HG03432 (cell line): Measurements from ENCODE around the gene ABHD12B.
"Not testable (repeated sequence)": the region's sequence is repeated elsewhere in the genome, so short reads cannot be mapped to it uniquely, and the experiment has no call there.

Experiments
- ATAC-seq: cut with Tn5 transposase; IDR thresholded peaks from one replicate; pipeline ENCODE4 v1.9.1; 2021; ENCODE audit warnings: mild to moderate bottlenecking, moderate library complexity; ENCODE audit not compliant: unreplicated experiment

The ABHD12B gene

DNA sequence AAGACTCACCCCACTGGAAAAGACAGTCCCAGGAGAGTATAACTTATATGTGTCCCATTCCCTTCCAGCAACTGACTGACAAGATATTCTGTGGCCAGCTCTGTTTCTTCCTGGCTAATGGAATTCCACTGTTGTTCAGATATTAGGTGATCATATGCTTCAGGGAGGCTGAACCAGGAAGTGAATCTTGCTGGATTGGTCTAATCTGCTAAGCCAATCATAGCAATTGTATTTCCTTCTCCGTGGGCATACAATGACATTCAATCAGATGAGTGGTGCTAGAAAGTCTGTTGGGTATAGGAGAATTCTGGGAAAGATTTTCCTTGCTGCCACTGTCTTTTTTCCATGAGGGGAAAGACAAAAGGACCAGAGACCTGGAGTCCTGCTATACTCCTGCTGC, 60.3 kb downstream of the ABHD12B start:
- ATAC-seq: no peak

DNA sequence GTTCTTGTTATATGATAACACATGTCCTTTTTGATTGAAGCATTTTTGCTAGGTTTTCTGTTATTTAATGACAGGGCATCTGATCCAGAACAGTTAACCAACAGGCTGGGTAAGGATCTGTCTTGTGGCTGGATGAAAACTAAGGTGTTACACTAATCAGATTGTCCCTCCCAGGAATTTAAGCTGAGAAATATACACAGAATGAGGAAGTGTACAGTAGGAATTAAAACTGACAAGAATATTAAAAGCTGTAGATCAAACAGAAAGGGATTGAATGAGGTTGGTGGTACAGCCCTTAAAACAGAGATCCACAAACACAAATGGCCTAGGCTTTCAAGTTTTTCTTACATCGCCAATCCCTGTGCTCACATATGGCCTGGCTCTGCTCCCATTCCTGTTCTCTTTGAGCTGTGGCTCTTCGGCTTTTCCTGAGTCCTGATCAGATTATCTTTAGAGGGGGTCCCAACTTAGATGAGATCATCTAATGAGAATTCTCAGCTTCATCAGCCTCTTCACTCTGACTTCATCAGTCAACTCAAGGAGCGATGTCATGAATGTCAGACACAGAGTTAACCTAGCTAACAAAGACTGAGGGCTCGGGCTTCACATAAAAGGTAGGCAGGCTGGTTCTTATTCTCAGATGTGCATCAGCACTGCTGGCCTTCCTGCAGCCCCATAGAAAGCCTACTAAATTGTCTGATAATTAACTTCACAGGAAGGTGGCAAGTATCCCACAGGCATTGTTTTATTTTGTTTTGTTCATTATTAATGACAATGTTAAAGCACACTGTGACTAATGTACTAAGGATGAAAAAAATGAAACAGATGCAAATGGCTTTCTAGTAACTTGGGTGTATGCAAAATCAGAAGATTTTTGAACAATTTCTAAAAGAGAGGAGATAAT, 61.0 kb downstream of the ABHD12B start:
- no peak for ATAC-seq

DNA sequence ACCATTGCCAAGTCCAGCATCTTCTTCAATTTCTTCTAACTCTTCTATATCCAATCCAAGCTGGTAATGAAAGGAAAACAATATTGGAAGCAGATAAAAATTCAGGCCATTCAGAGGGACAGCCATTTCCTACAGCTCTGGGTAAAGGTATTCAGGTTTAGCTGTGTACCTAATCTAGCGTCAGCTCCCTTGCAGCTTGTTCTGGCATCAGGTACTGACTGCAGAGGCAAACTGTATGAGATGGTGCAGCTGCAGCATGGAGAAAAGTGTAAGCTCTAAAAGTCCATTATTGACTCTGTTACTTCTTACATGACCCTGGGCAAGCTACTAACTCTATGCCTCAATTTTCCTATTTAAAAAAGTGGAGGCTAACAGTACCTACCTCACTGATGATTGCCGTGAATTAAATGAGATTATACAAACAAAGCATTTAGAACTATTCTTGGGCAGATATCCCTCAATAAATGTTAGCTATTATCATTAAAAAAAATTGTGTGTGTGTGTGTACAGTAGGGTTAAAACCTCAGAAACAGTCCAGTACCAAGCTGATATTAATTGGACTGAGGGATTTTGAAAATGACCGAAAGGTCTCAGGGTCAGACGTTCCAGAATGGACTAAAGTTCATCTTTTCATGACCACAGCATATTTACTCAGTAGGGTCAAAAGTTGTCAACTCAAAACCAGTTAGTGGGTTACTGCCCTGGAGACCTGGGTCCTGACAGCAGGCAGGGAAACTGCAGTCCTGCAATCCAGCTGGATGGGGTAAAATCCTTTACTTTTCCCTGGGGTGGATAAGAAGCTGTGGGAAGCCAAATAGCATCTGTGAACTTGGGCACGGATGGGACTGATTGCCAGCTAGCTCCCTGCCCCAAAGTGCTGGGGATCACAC, 63.5 kb downstream of the ABHD12B start:
- ATAC-seq: no peak

DNA sequence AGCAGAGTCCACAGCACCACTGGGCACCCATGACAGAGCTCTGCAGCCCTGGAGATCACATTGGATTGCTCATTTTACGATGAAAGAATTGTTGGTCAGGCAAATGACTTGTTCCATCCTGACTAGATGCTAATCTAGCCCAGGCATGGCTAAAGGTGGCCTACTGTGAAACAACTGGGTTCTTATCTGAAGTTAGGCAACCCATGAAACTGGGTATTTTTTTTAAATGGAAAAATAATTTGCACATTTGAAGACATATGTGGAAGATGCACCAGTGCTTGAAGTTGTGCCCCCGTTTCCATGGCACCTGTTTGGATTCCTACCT, 64.1 kb downstream of the ABHD12B start:
- ATAC-seq: no peak

DNA sequence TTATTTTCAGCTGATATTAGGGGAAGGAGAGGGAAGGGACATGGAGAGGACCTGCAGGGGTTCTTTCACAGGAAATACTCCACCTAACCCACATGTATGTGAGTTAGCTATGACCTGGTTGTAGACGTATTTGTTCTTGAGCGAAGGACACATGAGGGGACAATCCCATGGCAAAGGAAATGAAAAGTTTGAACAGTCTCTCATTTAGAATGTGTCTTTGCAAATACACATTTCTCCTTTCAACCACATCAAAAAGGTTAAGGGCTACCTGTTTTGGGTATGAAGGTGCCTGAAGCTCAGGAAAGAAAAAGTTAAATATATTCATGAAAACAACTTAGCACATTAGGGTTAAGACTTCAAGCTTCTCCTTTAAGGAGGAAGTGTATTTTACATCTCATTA, 65.0 kb downstream of the ABHD12B start:
- no peak for ATAC-seq

DNA sequence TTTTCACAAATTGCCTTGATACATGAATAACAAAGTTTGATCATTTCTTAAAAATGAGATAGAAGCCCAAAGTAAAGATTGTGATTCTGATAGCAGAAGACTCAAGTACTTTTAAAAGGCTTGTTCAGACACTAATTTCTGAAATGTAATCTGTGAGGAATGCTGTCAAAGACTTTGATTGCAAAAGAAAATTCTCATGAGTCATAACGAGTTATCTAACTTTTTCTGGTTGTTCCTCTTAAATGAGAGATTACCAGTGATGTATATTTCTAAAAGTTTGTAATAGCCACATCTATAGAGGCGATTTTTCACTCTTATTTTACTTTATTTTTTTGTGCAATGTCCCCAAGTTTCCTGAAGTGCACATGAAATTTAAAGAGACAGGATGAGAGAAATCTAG, 65.5 kb downstream of the ABHD12B start:
- no peak for ATAC-seq

DNA sequence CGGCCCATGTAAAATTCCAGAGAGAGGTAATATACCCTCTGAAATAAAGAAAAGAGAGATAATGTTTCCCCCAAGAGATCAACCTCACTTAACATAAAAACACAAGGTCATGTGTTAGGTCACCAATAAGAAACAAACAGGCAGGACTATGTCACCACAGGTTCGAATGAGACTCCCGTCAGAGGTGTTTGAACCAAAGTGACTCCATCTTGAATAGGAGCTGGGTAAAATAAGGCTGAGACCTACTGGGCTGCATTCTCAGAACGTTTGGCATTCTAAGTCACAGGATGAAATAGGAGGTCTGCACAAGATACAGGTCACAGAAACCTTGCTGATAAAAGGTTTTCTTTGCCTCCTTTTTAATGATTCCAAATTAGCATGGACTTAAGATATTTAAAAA, 65.9 kb downstream of the ABHD12B start:
- ATAC-seq: no peak

DNA sequence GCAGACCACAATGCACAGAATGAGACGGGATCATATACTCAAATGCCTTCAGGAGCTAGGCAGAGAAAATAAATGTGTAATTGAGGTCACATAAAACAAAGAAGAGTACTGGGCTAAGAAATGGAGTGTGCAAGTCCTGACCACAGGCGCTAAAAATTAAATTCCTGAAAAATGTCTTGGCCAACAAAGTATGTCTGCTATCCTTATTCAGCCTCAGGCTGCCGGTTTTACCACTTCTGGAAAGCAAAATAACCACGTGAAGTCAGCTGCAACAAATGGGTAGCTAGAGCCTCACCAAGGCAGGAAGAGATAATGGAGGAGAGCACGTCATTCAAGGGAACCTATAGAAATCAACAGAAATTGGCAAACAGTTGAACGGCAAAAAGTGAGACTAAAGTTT, 69.3 kb downstream of the ABHD12B start:
- no peak for ATAC-seq

DNA sequence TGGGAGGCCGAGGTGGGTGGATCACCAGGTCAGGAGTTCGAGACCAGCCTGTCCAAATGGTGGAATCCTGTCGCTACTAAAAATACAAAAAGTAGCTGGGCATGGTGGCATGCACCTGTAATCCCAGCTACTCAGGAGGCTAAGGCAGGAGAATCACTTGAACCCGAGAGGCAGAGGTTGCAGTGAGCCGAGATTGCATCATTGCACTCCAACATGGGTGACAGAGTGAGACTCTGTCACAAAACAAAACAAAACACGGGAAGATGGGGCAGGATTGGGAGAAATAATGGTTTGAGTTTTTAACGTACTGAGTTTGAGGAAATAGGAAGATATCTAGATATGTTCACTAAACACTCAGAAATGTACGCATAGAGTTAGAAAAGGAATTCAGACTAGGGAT, 69.8 kb downstream of the ABHD12B start:
- not testable (repeated sequence) for ATAC-seq

DNA sequence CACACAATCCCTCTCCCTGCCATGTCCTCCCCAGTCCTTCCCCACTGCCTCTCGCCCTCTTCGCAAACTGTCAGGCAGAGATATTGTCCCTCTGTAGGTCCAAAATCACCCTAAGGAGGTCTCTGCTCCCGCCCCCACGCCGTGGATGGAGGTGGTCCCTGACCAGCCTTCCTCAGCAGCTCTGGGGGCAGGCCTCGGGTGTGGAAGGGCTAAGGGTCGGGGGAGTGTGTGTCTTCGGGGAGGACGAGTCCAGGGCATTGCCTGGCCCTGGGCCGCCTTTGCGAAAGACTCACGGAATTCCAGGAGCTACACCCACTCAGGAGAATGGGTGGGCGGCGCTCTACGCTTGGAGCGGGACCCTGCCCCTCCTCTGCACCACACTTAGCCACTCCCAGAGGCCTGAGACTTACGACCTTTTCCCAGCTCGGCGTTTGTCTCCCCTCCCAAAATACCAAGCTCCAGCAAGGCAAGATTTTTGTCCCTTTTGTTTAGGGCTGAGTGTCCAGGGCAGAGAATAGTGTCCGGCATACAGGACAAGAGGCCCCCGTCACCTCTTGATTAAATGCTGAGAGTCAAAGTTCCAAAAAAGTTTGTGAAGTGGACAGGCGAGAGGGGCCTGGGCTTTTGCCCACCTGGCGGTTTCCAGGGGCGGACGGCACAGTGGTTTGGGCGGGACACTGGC, 71.5 kb downstream of the ABHD12B start:
- ATAC-seq: no peak

DNA sequence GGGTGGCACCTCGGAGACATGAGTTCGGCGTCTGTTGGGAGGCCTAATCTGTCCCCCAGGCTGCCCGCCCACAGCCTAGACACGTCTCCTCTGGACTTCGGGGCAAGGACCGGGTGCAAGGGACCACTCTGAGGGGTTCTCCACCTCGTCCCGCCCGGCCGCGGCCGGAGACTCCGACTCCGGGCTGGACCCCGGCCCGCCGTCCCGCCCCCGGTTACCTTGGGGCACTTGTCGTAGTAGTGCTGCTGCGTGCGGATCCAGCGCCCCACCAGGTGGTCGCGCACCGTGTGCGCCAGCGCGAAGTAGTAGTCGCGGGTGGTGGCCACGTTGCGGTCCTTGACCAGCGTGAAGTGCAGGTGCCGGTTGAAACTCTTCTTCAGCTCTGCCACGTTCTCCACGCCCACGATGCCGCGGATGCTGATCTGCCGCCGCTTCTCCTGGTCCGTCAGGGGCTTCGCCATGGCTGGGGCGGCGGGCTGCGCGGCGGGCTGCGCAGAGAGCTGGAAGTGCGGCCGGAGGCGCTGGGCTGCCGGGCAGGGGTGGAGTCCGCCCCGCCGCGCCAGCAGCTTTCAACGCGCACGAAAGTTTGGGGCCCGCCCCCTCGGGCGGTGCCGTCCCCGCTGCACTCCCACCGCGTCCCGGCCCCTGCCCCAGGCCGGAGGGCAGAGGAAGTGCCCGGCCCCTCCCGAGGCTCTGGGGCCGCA, 72.2 kb downstream of the ABHD12B start, which contains the start of gene PYGL:
Gene PYGL (minus strand): TSS at position 541 of the 704 bp plus-strand sequence. CDS start 80 bp downstream, at position 461.
- peak; percentile 74 for ATAC-seq

DNA sequence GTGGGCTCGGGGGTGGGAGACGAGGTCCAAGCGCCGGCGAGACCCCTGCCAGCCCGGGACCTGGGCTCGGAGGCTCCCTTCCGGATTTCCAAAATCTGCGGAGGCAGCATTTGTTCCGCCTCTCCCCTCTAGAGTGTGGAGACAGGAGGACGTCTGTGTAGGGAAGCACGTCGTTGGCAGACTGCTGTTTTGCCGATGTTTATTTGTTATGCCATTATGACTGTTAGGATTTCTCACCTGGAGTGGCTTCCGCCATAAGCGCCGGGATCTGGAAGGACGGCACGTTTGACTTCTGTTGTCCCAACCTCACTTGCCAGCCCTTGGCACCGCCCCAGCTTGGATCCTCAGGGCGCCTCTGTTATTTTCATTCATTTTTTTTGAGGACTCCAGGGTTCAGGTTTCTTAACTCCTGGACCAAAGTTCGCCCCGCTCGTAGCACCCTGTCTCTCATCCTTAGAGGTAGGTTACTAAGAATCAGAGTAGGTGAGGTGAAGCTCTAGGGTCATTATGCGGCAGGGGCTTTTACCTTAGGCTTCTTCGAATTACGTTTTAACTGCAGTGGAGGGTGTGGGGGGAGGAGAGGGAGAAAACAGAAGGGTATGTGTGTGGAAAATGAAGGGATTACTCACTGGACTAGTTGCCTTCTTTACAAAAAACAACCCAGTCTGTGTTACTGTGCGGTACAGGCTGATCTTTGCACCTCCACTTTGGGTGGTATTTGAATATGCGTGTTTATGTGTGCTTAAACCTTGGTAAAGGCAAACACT, 73.0 kb downstream of the ABHD12B start:
- ATAC-seq: no peak

DNA sequence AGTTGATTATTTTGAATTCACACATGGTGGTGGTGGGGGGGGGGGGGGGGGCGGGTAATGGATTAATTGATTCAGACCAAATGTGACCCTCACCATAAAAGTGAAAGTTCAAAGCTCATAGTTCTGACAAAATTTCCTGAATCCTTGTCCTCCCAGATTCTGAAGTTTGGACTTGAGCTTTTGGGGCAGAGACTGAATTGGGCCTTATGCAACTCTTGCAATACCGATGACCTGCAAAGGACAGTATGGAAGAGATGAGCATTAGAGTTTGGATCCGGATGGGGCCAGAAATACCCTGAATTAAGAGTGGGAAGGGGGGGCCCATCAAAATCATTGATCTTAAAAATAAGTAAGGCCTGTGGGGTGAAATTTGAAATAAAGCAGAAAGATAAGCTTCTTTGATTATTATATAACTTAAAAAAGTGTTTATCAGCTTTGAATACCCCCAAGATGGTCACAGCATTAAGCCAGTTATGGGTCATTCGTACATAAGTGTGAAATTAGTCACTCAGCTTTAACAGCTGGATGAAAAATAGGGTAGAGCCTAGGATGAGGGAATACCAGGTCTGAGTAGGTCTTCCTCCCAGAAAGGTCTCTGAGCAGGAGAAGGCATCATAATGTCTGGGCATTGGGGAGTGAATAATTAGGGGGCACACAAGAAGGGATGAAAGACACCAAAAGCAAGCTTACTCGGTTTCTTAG, 74.5 kb downstream of the ABHD12B start:
- no peak for ATAC-seq

DNA sequence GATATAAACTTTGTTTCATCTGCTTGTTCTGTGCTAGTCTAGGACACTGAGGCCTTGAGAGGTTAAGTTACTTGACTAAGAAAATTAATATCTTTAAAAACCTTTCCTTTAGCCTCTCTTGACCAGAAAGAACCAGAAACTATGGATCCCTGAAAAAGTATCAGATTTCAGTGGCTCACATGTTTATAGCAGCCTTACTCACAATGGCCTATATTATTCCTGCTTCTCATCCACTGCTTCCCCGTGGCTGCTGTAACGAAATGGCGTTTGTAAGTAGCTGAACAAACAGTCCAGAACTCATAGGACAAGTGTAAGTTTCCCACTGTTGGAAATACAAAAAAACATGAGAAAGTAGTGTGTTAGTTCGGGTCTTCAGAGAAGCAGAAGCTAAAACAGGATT, 75.6 kb downstream of the ABHD12B start:
- ATAC-seq: no peak

DNA sequence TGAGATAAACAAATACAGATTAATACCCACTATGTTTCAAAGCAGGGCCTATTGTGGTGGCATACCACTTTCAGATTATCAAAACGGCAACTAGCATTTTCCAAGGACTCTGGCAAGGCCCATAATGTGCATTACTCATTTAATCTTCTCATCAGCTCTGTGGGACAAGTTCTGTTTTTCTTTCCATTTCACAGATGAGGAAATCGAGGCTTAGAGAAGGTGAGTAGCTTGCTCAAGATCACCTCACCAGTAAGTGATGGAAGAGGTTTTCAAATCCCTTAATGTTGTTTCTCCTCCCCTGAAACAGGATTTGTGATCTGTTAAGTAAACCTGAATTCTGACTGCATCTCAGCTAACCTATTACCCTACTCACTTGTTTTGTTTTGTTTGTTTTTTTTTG, 76.4 kb downstream of the ABHD12B start:
- no peak for ATAC-seq

DNA sequence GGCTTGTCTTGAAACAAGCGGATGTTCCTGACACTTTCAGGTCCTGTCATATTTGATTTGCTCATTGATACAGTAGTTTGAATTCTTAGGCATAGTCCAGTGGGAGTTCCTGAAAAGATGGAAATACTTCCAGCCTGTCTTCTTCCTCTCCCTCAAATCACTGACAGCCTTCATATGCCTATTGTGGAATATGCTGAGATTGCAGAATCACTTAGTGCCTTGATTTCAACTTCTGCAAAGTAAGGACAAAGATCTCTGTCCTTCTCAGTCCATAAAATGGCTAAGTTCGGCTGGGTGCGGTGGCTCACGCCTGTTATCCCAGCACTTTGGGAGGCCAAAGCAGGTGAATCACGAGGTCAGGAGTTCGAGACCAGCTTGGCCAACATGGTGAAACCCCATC, 79.2 kb downstream of the ABHD12B start:
- no peak for ATAC-seq

DNA sequence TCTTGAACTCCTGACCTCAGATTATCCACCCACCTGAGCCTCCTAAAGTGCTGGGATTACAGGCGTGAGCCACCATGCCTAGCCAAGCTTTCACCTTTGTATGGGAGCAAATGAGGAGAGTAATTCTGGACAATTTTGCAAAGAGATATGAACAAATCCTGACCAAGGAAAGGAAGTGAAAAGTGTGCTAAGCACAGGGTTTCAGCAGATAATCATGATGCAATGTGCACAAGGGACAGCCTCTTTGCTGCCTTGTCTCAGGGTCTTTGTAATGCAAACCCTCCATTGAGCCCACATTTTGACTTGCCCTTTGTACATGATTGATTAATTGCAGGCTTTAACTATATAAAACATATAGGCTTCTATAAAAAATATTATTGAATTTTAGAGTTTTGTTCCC, 81.6 kb downstream of the ABHD12B start:
- ATAC-seq: no peak
